IMR-90 (cell line): Measurements from ENCODE around the gene ZNF385D. TPM values are rescaled to one million over a fixed set of nuclear protein-coding genes. Genes with fewer than 3 reads are reported as not detected.

Experiments
- ATAC-seq: fragments of 200-7000 bp; cut with Tn5 transposase; 2 replicates; pipeline ENCODE4 v1.9.1; 2020; ENCODE audit warnings: low read depth, mild to moderate bottlenecking, moderate library complexity
- BruUV-seq: library from RNA; stranded (reverse); fragments of 400-500 nt; replicated peaks from 2 replicates; lab custom pipeline; 2021; lab: Mats Ljungman, UMichigan
- CTCF ChIA-PET: fragments of 300-600 bp; formaldehyde crosslinking; extraction: SDS; loops from one replicate; lab custom pipeline; 2021; ENCODE audit warnings: antibody characterized with exemption; lab: Yijun Ruan, JAX
- POLR2A ChIA-PET: fragments of 300-600 bp; sonication (Branson Sonifier 250); formaldehyde crosslinking; loops from one replicate; lab custom pipeline; 2022; ENCODE audit warnings: antibody characterized with exemption; ENCODE audit not compliant: unreplicated experiment; lab: Charles Lee
- DNase-seq: peaks from one replicate; pipeline ENCODE4 v3.0.0; 2013
- H2AFZ ChIP-seq: replicated peaks from 2 replicates; pipeline ENCODE3; 2013; ENCODE audit warnings: low read length, mild to moderate bottlenecking; ENCODE audit not compliant: poor library complexity
- H2AK5ac ChIP-seq: 2 replicates; pipeline ENCODE4 v1.6.1; 2013; ENCODE audit warnings: low read depth, low read length, inconsistent platforms
- H2AK9ac ChIP-seq: replicated peaks from 2 replicates; pipeline ENCODE3; 2013; ENCODE audit warnings: mild to moderate bottlenecking, low read depth, low read length, moderate library complexity; ENCODE audit not compliant: poor library complexity
- H2BK120ac ChIP-seq: 2 replicates; pipeline ENCODE4 v1.6.1; 2013; ENCODE audit warnings: low read depth, low read length, inconsistent platforms
- H2BK15ac ChIP-seq: 3 replicates; pipeline ENCODE4 v1.6.1; 2013; ENCODE audit warnings: low read depth, low read length, inconsistent platforms
- H2BK20ac ChIP-seq: 2 replicates; pipeline ENCODE4 v1.6.1; 2013; ENCODE audit warnings: low read depth, mild to moderate bottlenecking, inconsistent platforms, low read length, moderate library complexity
- H2BK5ac ChIP-seq: 2 replicates; pipeline ENCODE4 v1.6.1; 2013; ENCODE audit warnings: mild to moderate bottlenecking, low read depth, low read length, inconsistent platforms; ENCODE audit not compliant: poor library complexity, severe bottlenecking
- H3K14ac ChIP-seq: replicated peaks from 2 replicates; pipeline ENCODE4 v1.6.1; 2013; ENCODE audit warnings: low read depth, low read length, inconsistent platforms
- H3K18ac ChIP-seq: 2 replicates; pipeline ENCODE4 v1.6.1; 2013; ENCODE audit warnings: low read depth, low read length, control low read depth
- H3K23ac ChIP-seq: 2 replicates; pipeline ENCODE4 v1.6.1; 2013; ENCODE audit warnings: low read depth, low read length, inconsistent platforms
- H3K27ac ChIP-seq: 2 replicates; pipeline ENCODE4 v1.5.1; 2013; ENCODE audit warnings: mild to moderate bottlenecking, control low read depth, low read length; ENCODE audit not compliant: insufficient read depth
- H3K27me3 ChIP-seq: 2 replicates; pipeline ENCODE4 v1.6.1; 2013; ENCODE audit warnings: low read length; ENCODE audit not compliant: control insufficient read depth, insufficient read depth
- H3K36me3 ChIP-seq: 2 replicates; pipeline ENCODE4 v1.6.1; 2013; ENCODE audit warnings: low read length, mixed read lengths; ENCODE audit not compliant: control insufficient read depth, insufficient read depth
- H3K4ac ChIP-seq: 2 replicates; pipeline ENCODE4 v1.6.1; 2013; ENCODE audit warnings: low read depth, low read length, inconsistent platforms
- H3K4me1 ChIP-seq: 2 replicates; pipeline ENCODE4 v1.6.1; 2013; ENCODE audit warnings: low read length, mixed read lengths; ENCODE audit not compliant: control insufficient read depth, insufficient read depth
- H3K4me2 ChIP-seq: 2 replicates; pipeline ENCODE4 v1.6.1; 2013; ENCODE audit warnings: low read depth, mild to moderate bottlenecking, control low read depth, low read length, moderate library complexity
- H3K4me3 ChIP-seq: 2 replicates; pipeline ENCODE4 v1.5.1; 2013; ENCODE audit warnings: low read depth, mild to moderate bottlenecking, control low read depth, low read length, moderate library complexity; ENCODE audit not compliant: insufficient read depth
- H3K56ac ChIP-seq: 2 replicates; pipeline ENCODE4 v1.6.1; 2013; ENCODE audit warnings: low read length, inconsistent platforms; ENCODE audit not compliant: insufficient read depth; ENCODE audit errors: extremely low read depth
- H3K79me1 ChIP-seq, 2 experiments: 2 replicates each; pipeline ENCODE4 v1.6.1; 2013; ENCODE audit warnings: low read length in 2 of 2, inconsistent platforms in 1 of 2, low read depth in 1 of 2
- H3K9ac ChIP-seq: 2 replicates; pipeline ENCODE4 v1.6.1; 2013; ENCODE audit warnings: low read depth, low read length, control low read depth
- H3K9me1 ChIP-seq: 2 replicates; pipeline ENCODE4 v1.6.1; 2013; ENCODE audit warnings: low read length, inconsistent platforms; ENCODE audit not compliant: insufficient read depth
- H3K9me3 ChIP-seq: 2 replicates; pipeline ENCODE4 v1.6.1; 2013; ENCODE audit warnings: low read length; ENCODE audit not compliant: control insufficient read depth, insufficient read depth
- H4K20me1 ChIP-seq: 2 replicates; pipeline ENCODE4 v1.6.1; 2013; ENCODE audit warnings: low read length, inconsistent platforms; ENCODE audit not compliant: insufficient read depth
- H4K5ac ChIP-seq: 2 replicates; pipeline ENCODE4 v1.6.1; 2013; ENCODE audit warnings: mild to moderate bottlenecking, low read depth, low read length, control low read depth
- H4K8ac ChIP-seq, 2 experiments: 2 replicates each; pipeline ENCODE4 v1.6.1; 2013; ENCODE audit warnings: low read depth in 2 of 2, low read length in 2 of 2, control low read depth in 1 of 2, inconsistent platforms in 1 of 2
- H4K91ac ChIP-seq: 2 replicates; pipeline ENCODE4 v1.6.1; 2013; ENCODE audit warnings: low read depth, low read length, inconsistent platforms; ENCODE audit not compliant: insufficient read depth
- CEBPB ChIP-seq: IDR thresholded peaks from 2 replicates; pipeline ENCODE4 v1.6.1; 2012; ENCODE audit warnings: low read depth, low read length, improper control_type of control experiment
- FOS ChIP-seq: fragments of 150-350 bp; IDR thresholded peaks from 2 replicates; pipeline ENCODE4 v1.6.1; 2016; ENCODE audit warnings: low read depth, low read length
- MAFK ChIP-seq: IDR thresholded peaks from 2 replicates; pipeline ENCODE4 v1.6.1; 2012; ENCODE audit warnings: low read depth, low read length, improper control_type of control experiment
- POLR2A ChIP-seq: IDR thresholded peaks from 2 replicates; pipeline ENCODE4 v1.6.1; 2012; ENCODE audit warnings: mild to moderate bottlenecking, low read depth, low read length
- RAD21 ChIP-seq: IDR thresholded peaks from 2 replicates; pipeline ENCODE4 v1.6.1; 2012; ENCODE audit warnings: low read length, improper control_type of control experiment
- RCOR1 ChIP-seq: IDR thresholded peaks from 2 replicates; pipeline ENCODE4 v1.6.1; 2012; ENCODE audit warnings: mild to moderate bottlenecking, low read length, improper control_type of control experiment; ENCODE audit not compliant: insufficient replicate concordance
- SMC3 ChIP-seq: fragments of 150-350 bp; IDR thresholded peaks from 2 replicates; pipeline ENCODE4 v1.6.1; 2016; ENCODE audit warnings: low read depth, mild to moderate bottlenecking, antibody characterized with exemption, low read length, moderate library complexity
- WGBS, 2 experiments: methylation state at CpG; one replicate each; pipeline versions ENCODE4 v1.1.5 to v1.1.7; 2013; ENCODE audit warnings: missing lambda C conversion rate in 2 of 2; ENCODE audit not compliant: insufficient read length in 1 of 2; ENCODE audit errors: extremely low coverage in 2 of 2; 5-methylcytosine and 5-hydroxymethylcytosine counted together
- dilution Hi-C: fragments of 300-500 bp; cut with HindIII; formaldehyde crosslinking; loops from one replicate; pipeline ENCODE4 v1.14.3; 2018; ENCODE audit warnings: low sequenced_read_pairs; ENCODE audit not compliant: unreplicated experiment
- in situ Hi-C: fragments of 300-500 bp; cut with MboI; formaldehyde crosslinking; loops from 3 replicates; pipeline ENCODE4 v1.14.3; 2019; ENCODE audit warnings: low sequenced_read_pairs, inconsistent platforms, mixed read lengths
- intact Hi-C: fragments of 100-400 bp; cut with micrococcal nuclease; formaldehyde crosslinking; loops from 2 replicates; pipeline ENCODE4 v1.10.0; 2022
- polyA plus RNA-seq, 3 experiments: library from polyadenylated mRNA; depleted of rRNA; stranded (reverse); fragments of >200 nt; gene quantifications; 2 replicates each; pipeline ENCODE4 v1.2.3, GENCODE V29; 2012; ENCODE audit warnings: low replicate concordance in 1 of 3
- total RNA-seq: library from RNA; depleted of rRNA; stranded (reverse); fragments of >200 nt; gene quantifications from 2 replicates; pipeline ENCODE4 v1.2.3, GENCODE V29; 2012
- TF ChIP-seq, protein P1 (sequence below): fragments of 150-350 bp; IDR thresholded peaks from 2 replicates; pipeline ENCODE4 v1.6.1; 2016; ENCODE audit warnings: low read depth, mild to moderate bottlenecking, low read length, moderate library complexity, borderline replicate concordance

ZNF385D gene
- total and polyA plus RNA-seq, 2 of the 4 experiments (the other 2 are of a cell fraction): 0.18 to 2.4 TPM

DNA sequence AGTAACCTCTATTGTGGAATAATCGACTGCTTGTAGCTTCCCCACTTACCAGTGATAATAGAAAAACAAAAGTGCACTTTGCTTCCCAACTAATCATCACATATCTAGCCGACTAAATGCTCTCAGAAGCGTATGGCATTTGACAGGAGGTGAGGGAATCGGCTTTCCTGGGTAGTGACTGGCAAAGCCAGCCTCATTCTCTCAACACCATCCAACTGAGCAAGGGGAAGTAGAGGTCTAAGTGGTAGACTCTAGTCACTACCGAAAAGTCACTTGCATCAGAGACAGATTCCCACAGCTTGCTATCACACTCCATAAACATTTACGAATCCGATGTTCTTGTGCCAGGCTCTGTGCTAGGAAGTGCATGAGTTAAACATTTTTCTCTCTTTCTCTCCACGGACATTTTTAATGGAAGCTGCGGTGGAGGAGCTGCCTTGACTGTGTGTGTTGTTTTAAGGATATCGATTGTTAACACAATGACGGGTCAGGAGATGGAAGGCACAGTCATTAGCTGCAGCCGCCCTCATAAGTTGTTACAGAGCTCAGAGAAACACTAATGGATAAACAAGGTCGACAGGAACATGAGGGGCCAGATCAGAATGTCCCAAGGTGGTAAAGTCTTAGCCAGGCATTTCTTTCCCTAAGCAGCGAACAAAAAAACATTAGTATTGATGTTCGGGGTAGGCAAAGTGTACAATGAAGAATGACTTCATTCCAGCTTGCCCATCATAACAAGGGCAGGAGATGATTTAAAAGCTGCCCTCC lies 11.9 kb downstream of the ZNF385D start:
- in situ Hi-C loops (no loop called here), intact Hi-C loops (no loop called here), dilution Hi-C loops (no loop called here)
- H3K18ac ChIP-seq: no peak overlapping the region
- BruUV-seq: no TSS peak
- no peak overlapping the region for H2AK5ac ChIP-seq
- H3K9ac ChIP-seq: no peak overlapping the region
- H2BK20ac ChIP-seq: no peak overlapping the region
- H3K9me1 ChIP-seq: no peaks in the 10 kb centered on the region
- no peaks in the 10 kb centered on the region for H3K9me3 ChIP-seq
- no peak overlapping the region for H4K8ac ChIP-seq
- no peaks in the 10 kb centered on the region for H3K27me3 ChIP-seq
- no peaks in the 10 kb centered on the region for H3K4me1 ChIP-seq
- no peaks in the 10 kb centered on the region for H3K36me3 ChIP-seq
- TF ChIP-seq CEBPB (no peak), SMC3 (no peak), RCOR1 (no peak), MAFK (no peak), POLR2A (no peak), FOS (no peak), RAD21 (no peak)
- TF ChIP-seq, protein P1, sequence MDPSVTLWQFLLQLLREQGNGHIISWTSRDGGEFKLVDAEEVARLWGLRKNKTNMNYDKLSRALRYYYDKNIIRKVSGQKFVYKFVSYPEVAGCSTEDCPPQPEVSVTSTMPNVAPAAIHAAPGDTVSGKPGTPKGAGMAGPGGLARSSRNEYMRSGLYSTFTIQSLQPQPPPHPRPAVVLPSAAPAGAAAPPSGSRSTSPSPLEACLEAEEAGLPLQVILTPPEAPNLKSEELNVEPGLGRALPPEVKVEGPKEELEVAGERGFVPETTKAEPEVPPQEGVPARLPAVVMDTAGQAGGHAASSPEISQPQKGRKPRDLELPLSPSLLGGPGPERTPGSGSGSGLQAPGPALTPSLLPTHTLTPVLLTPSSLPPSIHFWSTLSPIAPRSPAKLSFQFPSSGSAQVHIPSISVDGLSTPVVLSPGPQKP: no peak
- H2BK15ac ChIP-seq: no peak overlapping the region
- H2AFZ ChIP-seq: no peak overlapping the region
- H3K27ac ChIP-seq: no peak overlapping the region
- H4K20me1 ChIP-seq: no peaks in the 10 kb centered on the region
- no peak overlapping the region for H3K56ac ChIP-seq
- no peaks in the 10 kb centered on the region for H3K79me1 ChIP-seq
- no peak overlapping the region for H4K5ac ChIP-seq
- ATAC-seq (no peak), DNase-seq (no peak)
- no peak overlapping the region for H3K4me2 ChIP-seq
- H2BK120ac ChIP-seq: no peak overlapping the region
- WGBS, 2 experiments: 17% methylated on average over 3 of the region's 15 CpGs; no CpG with 5 or more reads in 1 of the 2 experiments
- H3K4ac ChIP-seq: no peak overlapping the region
- ChIA-PET POLR2A (no interaction called here), CTCF (no interaction called here)
- no peak overlapping the region for H4K91ac ChIP-seq
- H3K14ac ChIP-seq: no peak overlapping the region
- no peak overlapping the region; the same call in 1 of the 2 replicates for H3K23ac ChIP-seq
- H2AK9ac ChIP-seq: no peak overlapping the region
- no peak overlapping the region for H2BK5ac ChIP-seq
- no peak overlapping the region for H3K4me3 ChIP-seq
